ENCODE measurements around the gene GALK2.

The GALK2 gene

GRCh38 chr15:49212897-49213296 is 42.9 kb downstream of the GALK2 start:
- in situ Hi-C loops (cut with HindIII; ENCODE audit: low sequenced_read_pairs), result no loop called here
- no peak overlapping the region for H3K4me3 ChIP-seq (ENCODE audit: low read depth, low read length)
- no peak for DNase-seq (ENCODE audit: low read depth, low spot score)
- no peak for TF ChIP-seq CTCF (IDR thresholded peaks at IDR 0.05; ENCODE audit: low read depth, low read length)

GRCh38 chr15:49215768-49216739 is 46.0 kb downstream of the GALK2 start:
- DNase-seq (ENCODE audit: low read depth, low spot score), result no peak
- in situ Hi-C loops (cut with HindIII; ENCODE audit: low sequenced_read_pairs), result no loop called here
- no peak overlapping the region for H3K4me3 ChIP-seq (ENCODE audit: low read depth, low read length)
- no peak for TF ChIP-seq CTCF (IDR thresholded peaks at IDR 0.05; ENCODE audit: low read depth, low read length)

- no peak overlapping the region for H3K4me3 ChIP-seq (ENCODE audit: low read depth, low read length)
- in situ Hi-C loops (cut with HindIII; ENCODE audit: low sequenced_read_pairs), result no loop called here
- no peak for TF ChIP-seq CTCF (IDR thresholded peaks at IDR 0.05; ENCODE audit: low read depth, low read length)
- no peak for DNase-seq (ENCODE audit: low read depth, low spot score)
These were observed 53.7 kb downstream of the GALK2 start for GRCh38 chr15:49223536-49224274.

- H3K4me3 ChIP-seq (ENCODE audit: low read depth, low read length), result no peak overlapping the region
- peak; percentile 24 for TF ChIP-seq CTCF (IDR thresholded peaks at IDR 0.05; ENCODE audit: low read depth, low read length)
- DNase-seq (ENCODE audit: low read depth, low spot score), result peak; percentile 46
- in situ Hi-C loops (cut with HindIII; ENCODE audit: low sequenced_read_pairs), result no loop called here
These were observed 55.7 kb downstream of the GALK2 start for GRCh38 chr15:49225572-49226281.

- TF ChIP-seq CTCF (IDR thresholded peaks at IDR 0.05; ENCODE audit: low read depth, low read length), result no peak
- no peak for DNase-seq (ENCODE audit: low read depth, low spot score)
- H3K4me3 ChIP-seq (ENCODE audit: low read depth, low read length), result no peak overlapping the region
- in situ Hi-C loops (cut with HindIII; ENCODE audit: low sequenced_read_pairs), result no loop called here
These were observed 57.6 kb downstream of the GALK2 start for GRCh38 chr15:49227602-49228001.

GRCh38 chr15:49229922-49230321 is 59.9 kb downstream of the GALK2 start:
- no peak for TF ChIP-seq CTCF (IDR thresholded peaks at IDR 0.05; ENCODE audit: low read depth, low read length)
- no peak overlapping the region for H3K4me3 ChIP-seq (ENCODE audit: low read depth, low read length)
- no peak for DNase-seq (ENCODE audit: low read depth, low spot score)
- in situ Hi-C loops (cut with HindIII; ENCODE audit: low sequenced_read_pairs), result no loop called here

All from astrocyte of the spinal cord (primary cell).